HG02870 (cell line): ENCODE measurements around the gene CDYL.

Experiments used
- ATAC-seq: cut with Tn5 transposase; IDR thresholded peaks from one replicate; pipeline ENCODE4 v1.9.1; 2021; ENCODE audit warnings: mild to moderate bottlenecking, moderate library complexity; ENCODE audit not compliant: unreplicated experiment

Gene CDYL

DNA sequence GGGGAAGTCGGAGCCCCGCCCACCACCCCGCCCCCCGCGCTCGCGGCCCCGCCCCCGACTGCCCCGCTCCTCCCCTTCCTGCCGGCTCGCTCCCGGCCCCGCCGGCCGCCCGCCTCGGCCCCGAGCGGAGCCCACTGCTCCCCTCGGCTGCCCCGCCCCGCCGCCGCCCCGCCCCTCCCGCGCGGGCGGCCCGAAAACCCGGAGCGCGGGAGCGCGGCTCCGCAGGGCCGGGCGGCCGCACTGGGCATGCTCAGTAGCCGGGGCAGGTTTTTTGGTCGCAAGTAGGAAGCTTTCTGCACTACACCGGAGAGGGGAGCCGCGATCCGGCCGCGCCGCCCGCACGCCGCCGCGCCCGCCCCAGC, at the start of gene CDYL:
Gene CDYL, plus strand, starts transcription at position 274 of the 362 bp plus-strand sequence. CDS start 380 bp downstream, outside the sequence.
- peak; percentile 53 for ATAC-seq

GRCh38 chr6:4726645-4727044, 49.6 kb upstream of the CDYL start:
- no peak for ATAC-seq

- no peak for ATAC-seq
Measured at GRCh38 chr6:4727217-4727616, 49.0 kb upstream of the CDYL start.

DNA sequence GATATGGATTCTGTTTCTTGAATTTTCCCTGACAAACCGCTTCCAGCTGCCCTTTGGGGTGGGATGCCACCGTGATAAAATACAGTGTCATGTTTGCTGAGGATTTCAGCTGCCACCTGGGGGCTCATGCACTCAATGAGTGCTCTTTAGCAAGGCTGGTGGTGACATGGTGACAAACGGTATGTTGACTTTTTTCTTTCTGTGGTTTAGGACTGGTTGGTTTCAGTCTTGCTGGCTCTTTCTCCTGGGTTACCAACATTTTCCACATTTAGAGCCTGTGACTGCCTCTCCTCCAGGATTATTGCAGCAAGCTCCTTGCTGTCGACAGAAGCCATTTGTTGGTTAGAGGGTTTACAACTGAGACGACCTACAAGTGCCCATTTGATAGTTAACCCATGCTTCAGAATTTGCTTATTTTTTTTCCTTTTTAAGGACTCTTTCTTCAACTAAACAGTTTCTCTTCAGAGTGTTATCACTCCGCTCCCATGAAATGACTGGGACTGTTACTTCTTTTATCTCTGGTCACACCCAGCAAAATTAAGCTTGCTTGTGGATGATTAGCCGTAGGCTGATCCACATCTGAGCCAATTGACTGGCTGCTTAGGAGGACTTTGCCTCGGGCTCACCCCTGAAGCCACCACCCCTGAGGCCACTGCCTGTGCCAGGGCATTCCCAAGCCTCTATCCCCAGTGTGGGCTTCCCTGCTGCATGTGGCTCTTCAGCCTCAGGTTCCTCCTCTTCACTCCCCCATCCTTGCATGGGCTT, 48.4 kb upstream of the CDYL start:
- ATAC-seq = no peak

- no peak for ATAC-seq
Measured at GRCh38 chr6:4728436-4728769, 47.8 kb upstream of the CDYL start.

GRCh38 chr6:4728926-4729325, 47.3 kb upstream of the CDYL start:
- no peak for ATAC-seq

- no peak for ATAC-seq
Measured at GRCh38 chr6:4731996-4732395, 44.2 kb upstream of the CDYL start.

- no peak for ATAC-seq
Measured at GRCh38 chr6:4732691-4733315, 43.4 kb upstream of the CDYL start.

DNA sequence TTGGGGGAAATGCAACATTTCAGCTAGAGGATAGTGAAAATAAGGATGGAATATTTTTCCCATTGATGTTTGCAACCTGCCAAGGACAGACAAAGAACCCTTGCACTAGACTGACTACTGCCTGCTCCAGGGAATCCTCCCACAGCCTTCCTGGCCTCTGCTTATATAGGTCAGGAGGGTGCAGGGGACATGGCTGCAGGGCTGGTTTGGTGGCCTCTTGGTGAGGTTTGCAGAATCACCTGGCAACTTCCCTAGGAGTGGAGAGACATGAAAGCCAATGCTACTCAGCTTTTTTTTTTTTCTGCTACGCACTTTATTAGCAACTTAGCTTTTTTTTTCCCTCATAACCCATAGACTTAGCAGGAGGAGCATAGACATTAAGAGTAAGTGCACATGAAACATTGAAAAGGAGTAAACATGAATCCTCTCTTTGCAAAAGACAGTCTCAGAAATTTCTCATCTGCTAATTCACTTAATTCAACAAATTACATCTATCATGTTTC, 39.8 kb upstream of the CDYL start:
- no peak for ATAC-seq

- ATAC-seq = no peak
Measured at GRCh38 chr6:4740032-4740431, 36.2 kb upstream of the CDYL start.

DNA sequence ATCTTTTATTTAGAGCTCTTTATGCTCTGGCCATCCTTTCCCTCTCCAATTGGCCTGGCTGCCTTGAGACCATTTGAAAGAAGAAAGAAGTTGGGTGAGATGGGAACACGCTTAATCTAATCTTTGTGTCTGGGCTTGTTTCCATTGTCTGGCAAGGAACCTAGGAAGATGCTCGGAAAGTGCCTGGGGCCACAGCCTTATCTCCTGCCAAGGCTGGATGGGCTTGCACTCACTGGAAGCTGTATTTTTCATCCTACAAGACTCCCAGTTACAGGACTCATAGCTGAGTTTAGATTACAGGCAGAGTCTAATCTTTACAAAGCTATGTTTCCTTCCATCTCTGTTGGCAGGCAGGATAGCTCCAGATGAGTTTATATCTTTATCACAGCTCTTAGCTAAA, 33.1 kb upstream of the CDYL start:
- no peak for ATAC-seq

- no peak for ATAC-seq
Measured at GRCh38 chr6:4743926-4744325, 32.3 kb upstream of the CDYL start.

DNA sequence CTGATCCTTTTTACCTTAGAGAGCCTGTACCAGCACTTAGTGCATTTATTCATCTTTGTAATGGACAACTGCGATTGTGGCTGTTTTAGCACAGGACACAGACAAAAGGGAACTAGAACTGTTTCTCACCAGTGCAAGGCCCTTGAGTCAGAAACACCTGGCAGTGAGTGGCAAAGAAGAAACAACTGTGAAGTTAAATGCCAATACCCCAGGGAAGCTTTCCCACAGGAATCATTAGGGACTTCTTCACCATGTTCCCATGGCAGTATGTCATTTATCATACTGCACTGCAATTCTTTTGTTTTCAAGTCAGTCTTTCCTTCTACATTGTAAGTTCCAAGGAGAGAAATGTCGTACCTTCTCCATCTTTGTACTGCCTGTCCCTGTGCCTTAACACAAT, 28.6 kb upstream of the CDYL start:
- no peak for ATAC-seq

DNA sequence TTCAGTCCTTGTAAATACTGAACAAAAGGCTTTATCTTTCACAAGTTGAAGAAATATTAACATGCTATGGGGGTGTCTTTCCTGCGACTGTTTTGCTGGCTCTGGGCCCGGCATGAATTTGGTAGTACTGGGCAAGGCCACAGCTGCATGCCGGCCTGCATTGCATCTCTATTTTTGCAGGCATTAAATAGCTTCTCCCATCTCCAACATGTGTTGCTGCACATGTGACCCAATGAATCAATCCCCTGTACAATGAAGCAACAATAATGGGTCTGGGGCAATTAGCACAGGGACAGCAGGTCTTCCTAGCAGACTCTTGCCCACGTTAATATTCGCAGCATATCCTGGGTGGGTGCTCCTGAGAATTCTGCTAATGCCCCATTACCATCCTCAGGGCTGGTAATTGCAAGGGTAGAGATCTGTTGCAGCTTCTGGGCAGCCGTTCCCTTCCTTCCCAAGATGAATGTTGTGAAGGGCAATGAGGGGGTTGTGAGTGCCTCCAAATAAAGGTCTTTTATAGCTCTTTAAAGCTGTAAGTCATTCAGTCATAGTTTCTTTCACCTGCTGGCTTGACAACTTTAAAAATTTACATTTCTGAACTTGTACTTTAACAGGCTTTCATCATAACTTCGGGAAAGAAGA, 24.3 kb upstream of the CDYL start:
- ATAC-seq = no peak

- ATAC-seq = no peak
Measured at GRCh38 chr6:4756247-4756646, 20.0 kb upstream of the CDYL start.

GRCh38 chr6:4759997-4760396, 16.2 kb upstream of the CDYL start:
- ATAC-seq = no peak

DNA sequence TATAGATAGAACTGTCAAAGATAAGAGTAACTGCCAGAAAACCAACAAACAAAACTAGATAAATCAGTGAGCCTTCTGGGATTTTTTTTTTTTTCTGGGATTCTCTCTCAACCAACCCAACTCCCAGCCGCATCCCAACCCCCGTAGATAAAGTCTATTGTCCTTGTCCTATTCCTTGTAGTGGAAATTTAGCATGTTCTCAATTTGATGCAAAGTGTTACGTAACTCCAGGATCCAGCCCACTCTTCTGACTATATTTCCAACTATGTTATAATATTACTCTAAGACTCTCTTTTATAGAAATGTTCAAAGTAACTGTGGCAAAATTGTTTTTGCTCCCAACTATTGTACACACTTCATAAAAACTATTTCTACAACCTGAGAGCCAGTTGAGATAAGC, 15.4 kb upstream of the CDYL start:
- ATAC-seq = no peak

- no peak for ATAC-seq
Measured at GRCh38 chr6:4762294-4762693, 13.9 kb upstream of the CDYL start.

- no peak for ATAC-seq
Measured at GRCh38 chr6:4763921-4764320, 12.3 kb upstream of the CDYL start.

GRCh38 chr6:4768815-4769214, 7.4 kb upstream of the CDYL start:
- ATAC-seq = no peak

DNA sequence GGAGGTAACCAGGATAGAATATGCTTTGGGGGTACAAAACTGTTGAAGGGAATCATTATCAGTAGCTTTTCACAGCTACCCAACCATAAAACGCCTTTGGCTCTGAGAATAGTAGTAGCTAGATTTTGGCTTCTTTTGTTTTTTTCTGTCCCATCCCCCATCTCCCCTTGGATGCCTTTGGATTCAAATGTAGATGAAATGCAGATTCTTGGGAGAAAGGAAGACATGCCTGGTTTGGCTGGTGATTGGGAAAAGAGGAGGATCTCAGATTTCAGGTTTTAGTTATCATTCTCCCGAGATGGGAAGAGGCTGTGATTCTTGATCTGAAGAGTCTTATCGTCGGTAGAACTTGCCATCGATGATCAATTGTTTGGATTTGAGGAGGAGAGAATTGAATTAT, 3.5 kb upstream of the CDYL start:
- no peak for ATAC-seq

GRCh38 chr6:4773181-4773580, 3.0 kb upstream of the CDYL start:
- ATAC-seq = no peak
